Measurements from ENCODE around the gene DONSON.

Gene DONSON

GRCh38 chr21:33541105-33541711 lies 47.3 kb downstream of the DONSON start:
- no peak for DNase-seq (ENCODE audit: low read depth, low spot score)

GRCh38 chr21:33540711-33541104 lies 47.8 kb downstream of the DONSON start:
- no peak for DNase-seq (ENCODE audit: low read depth, low spot score)

GRCh38 chr21:33539616-33540015 lies 48.9 kb downstream of the DONSON start:
- DNase-seq (ENCODE audit: low read depth, low spot score): no peak

GRCh38 chr21:33537212-33537611 lies 51.3 kb downstream of the DONSON start:
- DNase-seq (ENCODE audit: low read depth, low spot score): no peak

GRCh38 chr21:33531007-33531406 lies 57.5 kb downstream of the DONSON start:
- DNase-seq (ENCODE audit: low read depth, low spot score): no peak
